ENCODE results near the gene CTDP1. TPM values are rescaled to one million over a fixed set of nuclear protein-coding genes. Genes with fewer than 3 reads are reported as not detected.

CTDP1 gene
- total and polyA plus RNA-seq, 4 donors = 2.7 to 13.9 (median 10.5) TPM

- TF ChIP-seq, protein P1, sequence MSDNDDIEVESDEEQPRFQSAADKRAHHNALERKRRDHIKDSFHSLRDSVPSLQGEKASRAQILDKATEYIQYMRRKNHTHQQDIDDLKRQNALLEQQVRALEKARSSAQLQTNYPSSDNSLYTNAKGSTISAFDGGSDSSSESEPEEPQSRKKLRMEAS (IDR thresholded peaks at IDR 0.05) = no peak
- TF ChIP-seq TAF1 (conservative IDR thresholded peaks at IDR 0.05) (no peak), FOXA1 (IDR thresholded peaks at IDR 0.05) (no peak), RAD21 (IDR thresholded peaks at IDR 0.05) (no peak), SP1 (IDR thresholded peaks at IDR 0.05) (no peak), FOXA2 (IDR thresholded peaks at IDR 0.05) (no peak), JUND (IDR thresholded peaks at IDR 0.05) (no peak), ZBTB33 (IDR thresholded peaks at IDR 0.05) (no peak), EGR1 (IDR thresholded peaks at IDR 0.05; ENCODE audit: low read depth in 2 of 2) (no peak), ATF3 (IDR thresholded peaks at IDR 0.05) (no peak), NR2F2 (IDR thresholded peaks at IDR 0.05) (no peak), RXRA (IDR thresholded peaks at IDR 0.05) (no peak)
- TF ChIP-seq, protein P2, sequence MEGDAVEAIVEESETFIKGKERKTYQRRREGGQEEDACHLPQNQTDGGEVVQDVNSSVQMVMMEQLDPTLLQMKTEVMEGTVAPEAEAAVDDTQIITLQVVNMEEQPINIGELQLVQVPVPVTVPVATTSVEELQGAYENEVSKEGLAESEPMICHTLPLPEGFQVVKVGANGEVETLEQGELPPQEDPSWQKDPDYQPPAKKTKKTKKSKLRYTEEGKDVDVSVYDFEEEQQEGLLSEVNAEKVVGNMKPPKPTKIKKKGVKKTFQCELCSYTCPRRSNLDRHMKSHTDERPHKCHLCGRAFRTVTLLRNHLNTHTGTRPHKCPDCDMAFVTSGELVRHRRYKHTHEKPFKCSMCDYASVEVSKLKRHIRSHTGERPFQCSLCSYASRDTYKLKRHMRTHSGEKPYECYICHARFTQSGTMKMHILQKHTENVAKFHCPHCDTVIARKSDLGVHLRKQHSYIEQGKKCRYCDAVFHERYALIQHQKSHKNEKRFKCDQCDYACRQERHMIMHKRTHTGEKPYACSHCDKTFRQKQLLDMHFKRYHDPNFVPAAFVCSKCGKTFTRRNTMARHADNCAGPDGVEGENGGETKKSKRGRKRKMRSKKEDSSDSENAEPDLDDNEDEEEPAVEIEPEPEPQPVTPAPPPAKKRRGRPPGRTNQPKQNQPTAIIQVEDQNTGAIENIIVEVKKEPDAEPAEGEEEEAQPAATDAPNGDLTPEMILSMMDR (IDR thresholded peaks at IDR 0.05; ENCODE audit: low read depth, low read length, missing input control) = no peak
- DNase-seq (ENCODE audit: low spot score) = no peak
Observed at GRCh38 chr18:79754831-79755351, 75.3 kb downstream of the CTDP1 start.

GRCh38 chr18:79755496-79756142 lies 76.0 kb downstream of the CTDP1 start:
- peaks cover 3 to 24% (median 13%) of the 10 kb centered on the region in 4 donors for H3K36me3 ChIP-seq (ENCODE audit: control insufficient read depth in 4 of 4, insufficient read depth in 3 of 4, low read depth in 1 of 4, low read length in 3 of 4)
- TF ChIP-seq FOXA1 (IDR thresholded peaks at IDR 0.05) = no peak
- TF ChIP-seq, protein P3, sequence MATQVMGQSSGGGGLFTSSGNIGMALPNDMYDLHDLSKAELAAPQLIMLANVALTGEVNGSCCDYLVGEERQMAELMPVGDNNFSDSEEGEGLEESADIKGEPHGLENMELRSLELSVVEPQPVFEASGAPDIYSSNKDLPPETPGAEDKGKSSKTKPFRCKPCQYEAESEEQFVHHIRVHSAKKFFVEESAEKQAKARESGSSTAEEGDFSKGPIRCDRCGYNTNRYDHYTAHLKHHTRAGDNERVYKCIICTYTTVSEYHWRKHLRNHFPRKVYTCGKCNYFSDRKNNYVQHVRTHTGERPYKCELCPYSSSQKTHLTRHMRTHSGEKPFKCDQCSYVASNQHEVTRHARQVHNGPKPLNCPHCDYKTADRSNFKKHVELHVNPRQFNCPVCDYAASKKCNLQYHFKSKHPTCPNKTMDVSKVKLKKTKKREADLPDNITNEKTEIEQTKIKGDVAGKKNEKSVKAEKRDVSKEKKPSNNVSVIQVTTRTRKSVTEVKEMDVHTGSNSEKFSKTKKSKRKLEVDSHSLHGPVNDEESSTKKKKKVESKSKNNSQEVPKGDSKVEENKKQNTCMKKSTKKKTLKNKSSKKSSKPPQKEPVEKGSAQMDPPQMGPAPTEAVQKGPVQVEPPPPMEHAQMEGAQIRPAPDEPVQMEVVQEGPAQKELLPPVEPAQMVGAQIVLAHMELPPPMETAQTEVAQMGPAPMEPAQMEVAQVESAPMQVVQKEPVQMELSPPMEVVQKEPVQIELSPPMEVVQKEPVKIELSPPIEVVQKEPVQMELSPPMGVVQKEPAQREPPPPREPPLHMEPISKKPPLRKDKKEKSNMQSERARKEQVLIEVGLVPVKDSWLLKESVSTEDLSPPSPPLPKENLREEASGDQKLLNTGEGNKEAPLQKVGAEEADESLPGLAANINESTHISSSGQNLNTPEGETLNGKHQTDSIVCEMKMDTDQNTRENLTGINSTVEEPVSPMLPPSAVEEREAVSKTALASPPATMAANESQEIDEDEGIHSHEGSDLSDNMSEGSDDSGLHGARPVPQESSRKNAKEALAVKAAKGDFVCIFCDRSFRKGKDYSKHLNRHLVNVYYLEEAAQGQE (IDR thresholded peaks at IDR 0.05) = no peak
- TF ChIP-seq YY1 (IDR thresholded peaks at IDR 0.05) = no peak
- TF ChIP-seq GABPA (IDR thresholded peaks at IDR 0.05 in 1 of 2, conservative IDR thresholded peaks at IDR 0.05 in 1 of 2) = no peak
- no peak for TF ChIP-seq RAD21 (IDR thresholded peaks at IDR 0.05)
- no peak for TF ChIP-seq EGR1 (IDR thresholded peaks at IDR 0.05; ENCODE audit: low read depth in 2 of 2)
- TF ChIP-seq FOXA2 (IDR thresholded peaks at IDR 0.05) = no peak
- TF ChIP-seq, protein P1 (IDR thresholded peaks at IDR 0.05) = no peak
- no peak for TF ChIP-seq JUND (IDR thresholded peaks at IDR 0.05)
- TF ChIP-seq, protein P2 (IDR thresholded peaks at IDR 0.05; ENCODE audit: low read depth, low read length, missing input control) = no peak
- no peak for TF ChIP-seq NR2F2 (IDR thresholded peaks at IDR 0.05)
- TF ChIP-seq TAF1 (conservative IDR thresholded peaks at IDR 0.05) = no peak
- TF ChIP-seq HNF4G (IDR thresholded peaks at IDR 0.05) = no peak
- TF ChIP-seq ZBTB33 (IDR thresholded peaks at IDR 0.05) = no peak
- H3K4me3 ChIP-seq (ENCODE audit: low read depth in 1 of 3, low read length in 3 of 3) = no peak overlapping the region
- H3K4me1 ChIP-seq (ENCODE audit: control insufficient read depth in 4 of 4, insufficient read depth in 4 of 4, low read length in 3 of 4) = no peaks in the 10 kb centered on the region
- no peak for DNase-seq (ENCODE audit: low spot score)
- no peak overlapping the region for H3K9ac ChIP-seq (ENCODE audit: low read depth in 1 of 2, low read length in 2 of 2)
- H3K9me3 ChIP-seq (ENCODE audit: control insufficient read depth in 4 of 4, low read length in 3 of 4) = no peaks in the 10 kb centered on the region
- no peaks in the 10 kb centered on the region for H3K27me3 ChIP-seq (ENCODE audit: control insufficient read depth in 4 of 4, insufficient read depth in 4 of 4, low read length in 3 of 4)
- no peak overlapping the region for H3K27ac ChIP-seq (ENCODE audit: low read depth in 1 of 2, low read length in 2 of 2)
- 96% methylated on average over 31 of the region's 31 CpGs for WGBS

More at GRCh38 chr18:79754831-79755351, 75.3 kb downstream of the CTDP1 start:
- Histone ChIP-seq H3K4me3 (ENCODE audit: low read depth in 1 of 3, low read length in 3 of 3) (no peak overlapping the region), H3K36me3 (ENCODE audit: control insufficient read depth in 4 of 4, insufficient read depth in 3 of 4, low read depth in 1 of 4, low read length in 3 of 4) (peaks cover 3 to 24% (median 13%) of the 10 kb centered on the region in 4 donors), H3K9ac (ENCODE audit: low read depth in 1 of 2, low read length in 2 of 2) (no peak overlapping the region), H3K27me3 (ENCODE audit: control insufficient read depth in 4 of 4, insufficient read depth in 4 of 4, low read length in 3 of 4) (no peaks in the 10 kb centered on the region), H3K9me3 (ENCODE audit: control insufficient read depth in 4 of 4, low read length in 3 of 4) (no peaks in the 10 kb centered on the region), H3K27ac (ENCODE audit: low read depth in 1 of 2, low read length in 2 of 2) (no peak overlapping the region), H3K4me1 (ENCODE audit: control insufficient read depth in 4 of 4, insufficient read depth in 4 of 4, low read length in 3 of 4) (no peaks in the 10 kb centered on the region)
- 98% methylated on average over 27 of the region's 27 CpGs for WGBS

All from liver (tissue), 9 donors.